G401.6 (cell line): ENCODE measurements around the gene RAP1GAP2.
"Not testable (repeated sequence)": the region's sequence is repeated elsewhere in the genome, so short reads cannot be mapped to it uniquely, and the experiment has no call there.

Experiments used
- FAIRE-seq: peaks from 2 replicates; lab custom pipeline; 2012; peaks lifted over from hg19 to GRCh38; lab: Jason Lieb, UNC

RAP1GAP2 gene

DNA sequence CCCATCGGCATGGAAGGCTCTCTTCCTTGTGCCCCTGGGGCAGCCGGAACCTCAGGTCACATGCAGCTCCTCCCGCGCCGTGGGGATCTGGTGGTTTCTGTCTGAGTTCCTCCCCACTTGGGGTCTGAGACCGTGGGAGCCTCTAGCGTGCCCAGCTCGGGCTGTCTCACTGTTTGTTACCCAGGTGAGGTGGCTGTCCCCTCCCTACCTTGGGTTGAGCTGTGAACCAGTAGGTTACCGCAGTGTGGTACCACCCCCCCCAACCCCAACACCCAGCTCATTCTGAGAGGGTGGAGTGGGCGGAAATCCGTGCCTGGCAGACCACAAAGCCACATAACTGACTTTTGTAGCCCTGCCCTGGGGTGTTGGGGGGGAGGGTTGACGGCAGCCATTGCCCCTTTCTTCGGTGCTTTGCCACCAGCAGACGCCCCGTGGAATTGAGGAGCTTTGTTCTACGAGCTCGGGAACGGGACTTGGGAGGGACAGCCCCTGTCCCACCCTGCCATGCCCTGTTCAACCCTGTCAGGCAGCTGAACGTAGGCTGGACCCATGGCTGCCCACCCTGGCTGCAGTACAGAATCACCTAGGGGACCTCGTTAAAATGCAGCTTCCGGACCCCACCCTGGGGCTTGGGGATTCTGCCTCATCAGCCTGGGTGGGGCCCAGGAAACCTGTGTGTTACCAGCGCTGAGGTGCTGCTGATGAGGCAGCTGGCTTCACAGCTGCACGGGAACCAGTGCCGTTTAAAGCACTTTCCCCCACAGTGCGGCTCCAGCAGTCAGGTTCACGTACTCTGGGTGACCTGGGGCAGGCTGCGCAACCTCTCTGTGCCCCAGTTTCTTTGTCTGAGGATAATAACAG lies 18.5 kb downstream of the RAP1GAP2 start:
- no peak for FAIRE-seq

DNA sequence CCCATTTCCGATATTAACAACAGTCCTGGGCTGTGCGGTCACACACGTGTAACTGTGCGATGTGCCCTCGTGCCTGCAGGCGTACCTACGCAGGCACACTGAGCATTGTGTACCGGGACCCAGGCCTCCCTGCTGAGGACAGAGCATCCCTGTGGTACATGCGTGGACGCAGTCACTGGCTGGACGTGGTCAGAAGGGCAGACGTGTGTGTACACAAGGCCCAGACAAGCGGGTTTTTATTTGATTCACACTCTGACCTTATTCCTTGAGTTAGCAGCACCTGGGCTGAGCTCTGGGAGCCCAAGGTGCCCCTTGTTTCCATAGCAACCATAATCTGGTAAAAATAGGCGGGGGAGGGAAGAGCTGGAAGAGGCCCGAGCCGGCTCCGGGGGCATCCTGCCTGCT lies 19.5 kb downstream of the RAP1GAP2 start:
- no peak for FAIRE-seq

DNA sequence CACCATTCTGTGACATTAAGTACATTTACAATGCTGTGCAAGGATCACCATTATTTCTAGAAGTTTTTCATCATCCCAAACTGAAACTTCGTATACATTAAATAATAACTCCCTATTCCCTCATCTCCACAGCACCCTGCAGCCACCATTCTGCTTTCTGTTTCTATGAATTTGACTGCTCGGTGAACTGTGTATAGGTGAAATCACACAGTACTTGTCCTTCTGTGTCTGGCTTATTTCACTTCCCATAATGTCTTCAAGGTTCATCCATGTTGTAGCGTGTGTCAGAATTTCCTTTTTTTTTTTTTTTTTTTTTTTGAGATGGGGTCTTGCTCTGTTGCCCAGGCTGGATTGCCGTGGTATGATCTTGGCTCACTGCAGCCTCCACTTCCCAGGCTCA lies 20.4 kb downstream of the RAP1GAP2 start:
- FAIRE-seq: no peak

DNA sequence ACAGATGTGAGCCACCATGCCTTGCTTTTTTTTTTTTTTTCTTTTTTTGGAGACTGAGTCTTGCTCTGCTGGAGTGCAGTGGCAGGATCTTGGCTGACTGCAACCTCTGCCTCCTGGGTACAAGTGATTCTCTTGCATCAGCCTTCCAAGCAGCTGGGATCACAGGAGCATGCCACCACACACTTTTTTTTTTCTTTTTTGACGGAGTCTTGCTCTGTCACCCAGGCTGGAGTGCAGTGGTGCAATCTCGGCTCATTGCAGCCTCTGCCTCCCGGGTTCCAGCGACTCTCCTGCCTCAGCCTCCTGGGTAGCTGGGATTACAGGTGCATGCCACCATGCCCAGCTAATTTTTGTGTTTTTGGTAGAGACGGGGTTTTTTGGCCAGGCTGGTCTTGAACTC lies 23.1 kb downstream of the RAP1GAP2 start:
- FAIRE-seq: not testable (repeated sequence)

DNA sequence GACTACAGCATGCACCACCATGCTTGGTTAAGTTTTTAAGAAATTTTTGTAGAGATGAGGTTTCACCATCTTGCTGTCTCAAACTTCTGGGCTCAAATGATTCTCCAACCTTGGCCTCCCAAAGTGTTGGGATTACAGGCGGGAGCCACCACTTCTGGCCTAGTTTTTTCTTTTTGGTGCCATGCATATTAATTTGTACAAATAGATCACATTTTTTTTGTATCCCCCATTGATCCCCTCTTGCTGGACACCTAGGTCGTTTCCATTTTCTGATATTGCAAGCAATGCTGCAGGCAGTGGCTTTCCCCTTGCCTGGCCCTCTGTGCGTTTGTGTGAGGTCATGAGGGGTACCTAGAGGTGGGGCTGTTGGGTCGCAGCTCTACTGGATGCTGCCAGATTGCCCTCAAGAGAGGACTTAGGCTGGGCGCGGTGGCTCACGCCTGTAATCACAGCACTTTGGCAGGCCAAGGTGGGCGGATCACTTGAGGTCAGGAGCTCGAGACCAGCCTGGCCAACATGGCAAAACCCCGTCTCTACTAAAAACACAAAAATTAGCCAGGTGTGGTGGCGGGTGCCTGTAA lies 23.8 kb downstream of the RAP1GAP2 start:
- no peak for FAIRE-seq

DNA sequence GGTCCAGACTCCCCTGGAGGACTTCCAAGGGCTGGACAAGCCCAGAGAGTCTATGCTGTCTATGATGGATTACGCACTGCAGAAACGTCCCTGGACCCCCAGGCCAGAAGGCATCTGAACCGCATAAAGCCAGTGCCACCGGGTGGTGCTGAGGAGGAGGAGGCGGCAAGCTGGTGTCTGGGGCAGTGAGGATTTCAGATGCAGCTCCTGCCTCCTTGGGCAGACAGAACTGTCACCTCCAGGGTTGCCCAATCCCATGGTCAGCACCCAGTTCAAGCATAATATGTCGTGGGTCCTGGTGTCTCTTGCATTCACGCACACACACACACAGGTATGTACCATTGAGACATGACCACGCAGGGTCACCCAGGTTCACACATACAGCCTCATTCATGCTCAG lies 25.6 kb downstream of the RAP1GAP2 start:
- FAIRE-seq: no peak

DNA sequence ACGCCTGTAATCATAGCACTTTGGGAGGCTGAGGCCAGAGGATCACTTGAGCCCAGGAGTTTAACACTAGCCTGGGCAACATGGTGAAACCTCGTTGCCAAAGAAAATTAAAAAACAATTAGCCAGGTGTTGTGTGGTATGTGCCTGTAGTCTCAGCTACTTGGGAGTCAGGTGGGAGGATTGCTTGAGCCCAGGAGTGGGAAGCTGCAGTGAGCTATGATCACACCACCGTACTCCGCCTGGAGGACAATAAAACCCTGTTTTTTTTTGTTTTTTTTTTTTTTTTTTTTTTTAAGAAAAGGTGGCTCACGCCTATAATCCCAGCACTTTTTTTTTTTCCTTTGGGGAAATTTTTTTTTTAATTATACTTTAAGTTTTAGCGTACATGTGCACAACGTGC lies 26.1 kb downstream of the RAP1GAP2 start:
- no peak for FAIRE-seq

DNA sequence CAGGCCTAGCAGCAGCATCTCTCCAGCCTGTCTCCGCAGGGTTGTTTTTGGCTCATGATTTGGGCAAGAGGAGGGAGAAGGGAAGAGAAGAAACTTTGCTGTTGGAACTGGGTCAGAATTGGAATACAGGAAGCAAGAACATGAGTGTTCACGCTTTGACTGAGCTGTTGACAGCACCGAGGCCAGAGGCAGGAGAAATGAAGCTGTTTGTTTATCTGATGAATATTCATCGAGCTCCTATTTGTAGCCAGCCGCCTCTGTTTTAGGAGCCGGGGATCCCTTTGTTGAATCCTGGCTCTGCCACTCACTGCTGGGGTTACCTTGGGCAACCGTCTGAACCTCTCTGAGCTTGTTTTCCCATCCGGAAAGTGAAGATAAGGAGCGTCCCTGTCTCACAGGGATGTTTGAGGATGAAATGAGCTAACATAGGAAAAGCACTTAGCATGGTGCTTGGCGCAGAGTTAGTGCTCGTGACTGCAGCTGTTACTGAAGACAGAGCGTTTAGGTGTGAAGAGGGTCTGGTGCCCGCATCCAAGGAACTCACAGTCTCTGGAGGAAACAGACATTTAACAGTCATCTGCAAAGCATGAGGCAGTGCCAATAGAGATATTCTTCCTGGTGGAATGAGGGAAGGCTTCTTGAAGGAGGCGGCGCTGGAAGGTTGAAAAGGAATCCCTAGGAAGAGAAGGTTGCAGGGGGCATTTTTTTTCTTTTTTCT lies 29.2 kb downstream of the RAP1GAP2 start:
- FAIRE-seq: no peak

DNA sequence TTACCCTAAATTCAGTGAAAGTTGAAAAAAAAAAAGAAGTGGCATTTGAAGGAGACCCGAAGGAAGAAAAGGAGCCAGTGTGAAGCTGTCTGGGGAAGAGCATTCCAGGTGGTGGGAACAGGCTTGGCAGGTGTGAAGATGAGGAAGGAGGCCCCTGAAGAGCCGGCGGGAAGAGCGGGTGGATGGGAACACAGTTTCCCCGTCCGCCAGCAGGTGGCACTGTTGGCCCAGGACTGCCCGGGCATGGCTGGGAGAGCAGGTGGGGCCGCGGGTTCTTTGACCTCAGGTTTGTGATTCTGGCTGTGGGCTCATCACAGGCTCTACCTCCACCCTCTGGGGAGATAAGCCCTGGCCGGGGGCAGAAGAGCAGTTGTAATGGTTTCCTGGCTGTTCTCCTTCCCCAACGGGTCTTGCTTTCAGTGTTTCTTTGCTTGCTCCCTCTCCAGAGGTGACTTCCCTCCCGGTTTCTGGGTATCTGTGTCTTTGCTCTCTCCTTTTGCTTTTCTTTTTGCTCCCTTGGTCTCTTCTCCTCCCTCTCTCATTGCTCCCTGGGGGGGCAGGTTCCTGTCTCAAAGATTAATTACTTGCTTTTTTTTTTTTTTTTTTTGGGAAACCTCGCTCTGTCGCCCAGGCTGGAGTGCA lies 32.3 kb downstream of the RAP1GAP2 start:
- no peak for FAIRE-seq

DNA sequence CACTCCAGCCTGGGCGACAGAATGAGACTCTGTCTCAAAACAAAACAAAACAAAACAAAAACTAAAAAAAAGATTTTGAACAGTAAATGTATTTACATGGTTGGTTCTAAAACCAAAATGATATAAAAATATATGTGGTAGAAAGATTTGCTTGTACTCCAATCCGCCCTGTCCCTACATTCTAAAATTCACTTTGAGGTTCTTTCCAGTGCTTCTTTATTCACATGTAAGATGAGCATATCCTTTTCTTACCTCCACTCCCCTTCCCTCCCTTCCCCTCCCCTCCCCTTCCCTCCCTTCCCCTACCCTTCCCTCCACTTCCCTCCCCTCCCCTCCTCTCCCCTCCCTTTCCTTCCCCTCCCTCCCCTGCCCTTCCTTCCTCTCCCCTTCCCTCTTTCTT lies 34.4 kb downstream of the RAP1GAP2 start:
- FAIRE-seq: no peak

DNA sequence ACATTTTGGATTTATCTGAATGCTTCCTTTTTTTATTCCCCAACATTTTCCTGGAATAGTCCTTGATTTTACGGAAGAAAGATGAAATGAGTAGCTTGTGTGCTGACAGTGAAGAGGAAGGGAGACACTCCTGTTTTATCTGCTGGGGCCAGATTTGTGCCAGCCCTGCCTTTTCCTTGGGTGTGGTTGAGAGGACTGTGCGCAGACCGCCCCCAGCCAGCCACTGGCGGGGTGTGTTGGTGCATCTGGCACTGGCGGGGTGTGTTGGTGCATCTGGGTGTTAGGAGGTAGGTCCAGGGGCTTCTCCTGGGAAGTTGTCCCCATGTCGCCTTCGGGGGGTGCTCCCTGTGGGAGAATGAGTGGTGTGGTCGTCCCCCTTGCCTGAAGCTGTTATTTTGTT lies 39.5 kb downstream of the RAP1GAP2 start:
- FAIRE-seq: no peak

DNA sequence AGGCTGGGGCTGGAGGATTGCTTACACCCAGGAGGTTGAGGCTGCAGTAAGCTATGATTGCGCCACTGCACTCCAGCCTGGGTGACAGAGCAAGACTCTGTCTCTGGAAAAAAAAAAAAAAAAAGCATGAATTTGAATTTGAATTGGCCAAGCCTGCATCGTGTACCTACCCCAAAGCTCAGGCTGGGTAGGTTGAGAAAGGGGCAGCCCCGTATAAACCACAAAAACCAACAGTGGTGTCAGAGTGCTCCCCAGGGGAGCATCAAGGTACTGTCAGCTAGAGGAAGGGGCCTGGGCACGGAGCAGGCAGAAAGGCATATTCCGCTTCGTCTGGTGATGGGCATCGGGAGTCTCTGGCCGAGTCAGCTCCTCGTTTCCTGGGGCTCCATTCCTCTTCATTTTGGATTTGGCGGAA lies 40.9 kb downstream of the RAP1GAP2 start:
- no peak for FAIRE-seq

DNA sequence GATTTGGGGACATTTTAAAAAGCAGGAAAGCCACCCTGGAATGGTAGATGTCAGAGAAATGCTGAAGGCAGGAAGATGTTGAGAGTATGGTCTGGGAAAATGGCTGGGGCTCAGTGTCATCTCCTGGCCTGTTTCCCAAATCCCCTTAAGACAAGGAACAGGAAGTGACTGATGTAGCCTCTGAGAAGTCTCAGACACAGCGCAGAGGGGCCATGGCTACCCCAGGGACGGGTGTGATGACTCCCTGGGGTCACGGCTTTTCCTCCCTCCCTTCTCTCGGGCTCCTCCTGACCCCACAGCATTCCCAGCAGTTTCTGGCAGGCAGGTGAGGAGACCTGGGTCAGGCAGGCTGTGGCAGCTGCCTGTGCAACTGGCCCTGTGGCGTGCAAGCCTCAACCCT lies 45.4 kb downstream of the RAP1GAP2 start:
- no peak for FAIRE-seq

DNA sequence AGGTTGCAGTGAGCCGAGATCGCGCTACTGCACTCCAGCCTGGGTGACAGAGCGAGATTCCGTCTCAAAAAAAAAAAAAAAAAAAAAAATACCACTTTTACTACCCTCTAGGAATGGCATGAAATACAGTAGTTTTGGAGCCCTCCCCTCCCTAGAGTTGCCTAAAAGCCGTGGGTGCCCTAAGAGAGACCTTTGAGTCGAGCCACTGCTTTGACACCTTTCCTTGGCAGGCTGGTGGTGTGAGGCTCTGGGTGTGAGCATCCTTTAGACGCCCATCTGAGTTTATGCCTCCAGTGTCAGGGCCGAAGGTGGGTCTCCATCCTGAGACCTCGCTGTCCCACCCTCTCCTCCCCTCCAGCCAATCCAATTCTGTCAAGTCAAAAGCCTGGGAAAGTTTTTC lies 46.2 kb downstream of the RAP1GAP2 start:
- no peak for FAIRE-seq

DNA sequence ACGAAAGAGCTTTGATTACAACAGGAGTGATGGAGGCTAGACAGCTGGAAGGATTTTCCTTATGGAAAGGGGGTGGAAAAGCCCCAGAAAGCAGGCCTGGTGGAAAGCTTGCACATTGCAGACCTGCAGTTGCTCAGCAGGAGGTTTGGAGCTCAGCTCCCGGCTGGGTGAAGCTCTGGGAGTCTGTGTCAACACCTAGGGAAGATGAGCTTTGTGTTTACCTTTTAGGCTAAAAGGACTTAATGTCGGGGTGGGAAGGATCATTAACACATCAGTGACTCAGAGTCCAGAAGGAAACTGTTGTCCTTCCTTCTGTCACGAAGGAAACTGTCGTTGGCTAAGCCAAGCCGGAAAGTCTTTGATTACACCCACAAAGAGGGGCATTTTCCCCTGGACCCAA lies 48.2 kb downstream of the RAP1GAP2 start:
- FAIRE-seq: no peak

DNA sequence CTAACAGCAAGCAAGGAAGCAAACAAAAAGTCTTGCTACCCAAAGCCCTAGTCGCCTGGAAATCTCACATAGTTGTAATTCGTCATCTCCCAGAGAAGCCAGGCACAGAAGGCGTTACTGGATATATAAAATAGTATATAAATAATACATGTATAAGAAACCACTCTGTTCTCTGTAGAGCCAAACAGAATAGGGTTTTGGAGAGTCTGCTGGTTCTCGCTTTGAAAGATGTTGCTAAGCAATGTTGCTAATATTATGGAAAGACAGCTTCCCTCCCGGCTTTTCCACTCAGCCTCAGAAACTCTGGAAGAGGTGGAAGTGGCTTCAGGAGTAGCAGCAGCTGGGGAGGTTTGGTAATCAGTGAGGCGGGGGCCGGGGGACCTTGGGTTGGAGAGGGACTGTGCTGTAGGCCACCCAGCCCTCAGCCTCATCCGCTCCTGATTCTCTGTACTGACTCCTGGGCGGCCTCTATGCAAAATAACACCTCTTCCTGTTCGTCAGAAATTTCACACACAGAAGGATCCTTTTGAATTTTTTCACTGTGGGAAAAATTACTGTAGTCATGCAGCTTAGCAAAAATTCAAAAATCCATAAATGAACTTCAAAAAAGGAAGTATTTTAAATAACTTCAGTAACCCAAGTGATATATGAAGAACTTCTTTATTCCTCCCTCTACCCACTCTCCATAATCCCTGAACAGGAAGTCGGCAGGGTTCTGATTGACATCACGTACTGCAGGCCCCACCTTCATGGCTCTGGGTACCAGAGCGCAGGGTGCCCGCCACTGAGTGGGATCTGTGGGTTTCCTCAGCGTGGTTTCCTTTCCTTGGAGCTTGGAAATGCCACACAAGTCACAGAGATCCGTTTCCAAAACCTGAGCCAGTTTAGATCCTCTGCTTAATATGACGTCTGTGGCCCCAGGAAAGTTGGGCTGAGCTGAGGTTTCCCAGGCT lies 51.4 kb downstream of the RAP1GAP2 start:
- no peak for FAIRE-seq

DNA sequence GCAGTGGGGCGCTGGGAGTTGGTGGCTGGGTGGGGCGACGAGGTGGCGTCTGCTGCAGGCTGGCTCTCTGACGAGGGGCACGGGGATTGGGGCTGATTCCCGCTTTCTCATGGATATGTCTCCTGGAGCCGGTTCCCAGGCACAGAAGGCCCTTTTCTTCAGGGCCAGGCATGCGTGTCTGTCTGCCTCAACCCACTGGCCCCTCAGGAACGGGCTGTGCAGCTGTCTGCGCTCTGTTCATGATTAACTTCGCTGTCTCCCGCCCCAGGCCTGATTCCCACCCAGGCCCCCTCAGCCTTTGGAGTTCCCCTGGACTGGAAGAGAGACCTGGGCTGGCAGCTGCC lies 53.1 kb downstream of the RAP1GAP2 start:
- FAIRE-seq: no peak

DNA sequence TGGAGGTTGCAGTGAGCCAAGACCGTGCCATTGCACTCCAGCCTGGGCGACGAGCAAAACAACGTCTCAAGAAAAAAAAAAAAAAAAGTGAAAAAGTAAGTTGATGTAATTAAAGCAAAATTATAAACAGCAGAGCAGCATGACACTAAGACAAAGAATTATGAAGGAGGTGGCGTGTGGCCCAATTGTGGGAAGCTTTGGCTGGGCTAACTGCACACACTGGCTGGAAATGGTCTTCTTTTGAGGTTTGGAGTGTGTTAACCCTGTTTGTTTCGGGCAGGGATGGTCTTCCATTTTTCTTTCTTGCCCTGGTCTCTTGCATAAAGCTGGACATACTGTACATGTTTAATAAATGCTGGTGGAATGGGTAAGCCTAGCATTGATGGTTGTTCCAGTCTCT lies 54.8 kb downstream of the RAP1GAP2 start:
- no peak for FAIRE-seq

DNA sequence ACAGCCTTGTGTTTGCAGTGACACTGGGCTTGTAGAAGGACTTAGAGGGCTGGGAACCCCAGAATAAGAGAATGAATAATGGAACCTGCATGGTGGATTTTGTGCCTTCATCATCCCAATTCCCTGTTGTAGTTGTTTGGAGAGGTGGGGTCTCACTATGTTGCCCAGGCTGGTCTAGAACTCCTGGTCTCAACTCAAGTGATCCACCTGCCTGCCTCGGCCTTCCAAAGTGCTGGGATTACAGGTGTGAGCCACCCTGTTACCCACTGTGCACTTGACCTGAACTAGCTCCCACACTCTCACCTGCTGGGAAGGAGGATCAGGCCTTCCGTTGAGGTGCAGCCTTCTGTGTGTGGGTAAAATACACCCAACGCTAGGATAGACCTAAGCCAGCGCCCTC lies 55.4 kb downstream of the RAP1GAP2 start:
- FAIRE-seq: no peak

DNA sequence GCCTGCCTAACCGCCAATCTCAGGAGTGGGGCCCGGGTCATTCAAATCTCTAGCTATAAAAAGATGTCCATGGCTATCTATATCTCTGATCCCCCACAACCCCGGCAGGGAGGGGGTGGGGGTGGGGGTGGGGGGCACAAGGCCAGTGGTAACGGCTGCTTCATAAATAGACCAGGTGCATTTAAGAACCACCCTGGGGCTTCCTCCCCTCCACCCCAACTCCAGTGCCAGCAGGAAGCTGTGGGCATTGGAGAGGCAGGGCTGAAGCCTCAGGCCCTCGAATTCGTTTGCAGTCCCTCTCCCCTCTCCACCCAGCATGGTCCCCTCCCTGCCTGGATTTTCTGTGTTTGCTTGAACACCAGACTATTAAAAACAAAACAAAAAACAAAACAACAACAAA lies 56.0 kb downstream of the RAP1GAP2 start:
- FAIRE-seq: no peak

DNA sequence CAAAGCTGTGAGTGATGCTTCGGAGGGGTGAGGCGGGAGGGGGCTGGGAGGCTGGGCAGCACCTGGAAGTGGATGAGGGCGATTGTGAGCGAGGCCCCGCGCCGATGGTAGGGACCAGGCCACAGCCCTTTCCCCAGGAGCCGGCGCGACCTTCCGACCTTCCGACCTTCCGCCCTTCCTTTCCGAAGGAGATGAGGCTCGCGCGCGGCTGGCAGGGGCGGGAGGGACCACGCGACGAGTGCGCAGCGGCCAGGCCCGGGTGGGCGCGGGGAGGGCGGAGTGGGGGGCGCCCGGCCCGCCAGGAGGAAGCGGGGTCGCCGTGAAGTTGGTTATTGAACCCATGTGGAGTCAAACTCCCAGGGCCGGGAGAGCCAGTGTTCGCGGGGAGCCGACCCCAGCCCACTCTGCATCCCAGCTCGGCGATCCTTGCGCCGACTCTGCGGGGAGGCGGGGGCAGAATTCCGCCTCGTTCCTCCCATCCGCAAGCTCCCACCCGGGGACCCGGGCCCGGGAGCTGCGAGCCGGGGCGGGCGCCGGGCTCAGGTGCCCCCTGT lies 56.6 kb downstream of the RAP1GAP2 start:
- no peak for FAIRE-seq
